T-cell (primary cell): ENCODE measurements around the gene PGAP3. TPM values are rescaled to one million over a fixed set of nuclear protein-coding genes. Genes with fewer than 3 reads are reported as not detected.

Experiments
- ATAC-seq, 4 experiments: fragments of 200-7000 bp in 3 of 4; fragments of 150-1000 bp in 1 of 4; cut with Tn5 transposase; replicated peaks in 1 of 4; 1 replicate in 3 of 4; 2 replicates in 1 of 4; pipeline ENCODE4 v1.10.0; 2021; ENCODE audit warnings: moderate library complexity in 3 of 4, mild to moderate bottlenecking in 2 of 4, moderate number of reproducible peaks in 1 of 4
- CTCF ChIA-PET, 2 donors: fragments of 300-600 bp; sonication (Branson Sonifier 250); formaldehyde crosslinking; loops; one replicate each; lab custom pipeline; 2022; ENCODE audit warnings: antibody characterized with exemption in 2 of 2; lab: Charles Lee
- POLR2A ChIA-PET, 2 donors: fragments of 300-600 bp; sonication (Branson Sonifier 250); formaldehyde crosslinking; loops; one replicate each; lab custom pipeline; 2022; ENCODE audit warnings: antibody characterized with exemption in 2 of 2; lab: Charles Lee
- DNase-seq, 35 experiments: peaks; one replicate each; pipeline versions ENCODE4 v3.0.0 to v3.0.0-alpha.2; 2013 to 2023
- H3K27ac ChIP-seq: one replicate; pipeline ENCODE4 v1.5.1; 2013; ENCODE audit warnings: low read length
- H3K27me3 ChIP-seq, 2 experiments: replicated peaks in 1 of 2; 1 replicate in 1 of 2; 2 replicates in 1 of 2; pipeline versions ENCODE4 v1.6.1 to v1.7.0; 2013; ENCODE audit warnings: low read length in 1 of 2, mixed read lengths in 1 of 2; ENCODE audit not compliant: control insufficient read depth in 2 of 2, insufficient read depth in 2 of 2; ENCODE audit errors: extremely low read depth in 1 of 2
- H3K36me3 ChIP-seq, 2 donors: 1 replicate in 1 of 2; 2 replicates in 1 of 2; pipeline versions ENCODE4 v1.6.1 to v1.7.0; 2013; ENCODE audit warnings: low read length in 1 of 2; ENCODE audit not compliant: control insufficient read depth in 2 of 2, insufficient read depth in 1 of 2; ENCODE audit errors: extremely low read depth in 1 of 2
- H3K4me1 ChIP-seq, 2 experiments: 1 replicate in 1 of 2; 2 replicates in 1 of 2; pipeline versions ENCODE4 v1.6.1 to v1.7.0; 2013; ENCODE audit warnings: low read length in 2 of 2, mixed read lengths in 1 of 2; ENCODE audit not compliant: insufficient read depth in 2 of 2, control insufficient read depth in 1 of 2; ENCODE audit errors: extremely low read depth in 1 of 2
- H3K4me3 ChIP-seq, 2 donors: 1 replicate in 1 of 2; 2 replicates in 1 of 2; pipeline versions ENCODE4 v1.5.1 to v1.7.0; 2013; ENCODE audit warnings: mild to moderate bottlenecking in 2 of 2, low read length in 1 of 2, moderate library complexity in 1 of 2; ENCODE audit not compliant: control insufficient read depth in 1 of 2; ENCODE audit errors: extremely low read depth in 1 of 2
- H3K9me3 ChIP-seq: 2 replicates; pipeline ENCODE4 v1.7.0; 2013
- H3K27ac Mint-ChIP-seq, 2 donors: one replicate each; pipeline ENCODE4 v1.8.0; 2020 to 2021; ENCODE audit warnings: mild to moderate bottlenecking in 2 of 2, mixed read lengths in 2 of 2
- H3K27me3 Mint-ChIP-seq, 2 donors: one replicate each; pipeline ENCODE4 v1.8.0; 2021 to 2022; ENCODE audit warnings: mixed read lengths in 2 of 2
- H3K36me3 Mint-ChIP-seq: one replicate; pipeline ENCODE4 v1.8.0; 2021; ENCODE audit warnings: mixed read lengths
- H3K4me1 Mint-ChIP-seq, 3 donors: one replicate each; pipeline ENCODE4 v1.8.0; 2020 to 2022; ENCODE audit warnings: mixed read lengths in 3 of 3, mild to moderate bottlenecking in 1 of 3
- H3K4me3 Mint-ChIP-seq, 3 donors: one replicate each; pipeline ENCODE4 v1.8.0; 2020 to 2022; ENCODE audit warnings: mild to moderate bottlenecking in 3 of 3, mixed read lengths in 3 of 3, moderate library complexity in 3 of 3
- H3K9me3 Mint-ChIP-seq, 3 donors: one replicate each; pipeline ENCODE4 v1.8.0; 2020 to 2022; ENCODE audit warnings: mixed read lengths in 3 of 3
- WGBS: methylation state at CpG from one replicate; pipeline ENCODE4 v1.1.5; 2013; ENCODE audit warnings: missing lambda C conversion rate; ENCODE audit not compliant: insufficient coverage; 5-methylcytosine and 5-hydroxymethylcytosine counted together
- total RNA-seq, 35 experiments: library from RNA in 6 of 35; stranded (reverse) in 6 of 35; fragments of 120-200 nt in 1 of 35; gene quantifications; one replicate each; pipeline versions ENCODE4 v1.2.1 to v1.2.4 and lab custom pipeline; 2013 to 2026

Gene PGAP3
- total RNA-seq, 5 donors from 2014 or later (not counting 1 experiment from before 2014, with no cell fraction given) = 27.9 to 34.3 (median 31.7) TPM

- Mint-ChIP-seq H3K27ac (peak overlapping the region; percentile 99), H3K36me3 (peaks cover 22% of the 10 kb centered on the region), H3K9me3 (no peaks in the 10 kb centered on the region), H3K4me1 (peaks cover 25 to 30% (median 27%) of the 10 kb centered on the region in 3 donors), H3K4me3 (peak overlapping the region; percentile 97 to 98 (median 97)), H3K27me3 (no peaks in the 10 kb centered on the region)
- Histone ChIP-seq H3K4me1 (peaks cover 15 to 16% of the 10 kb centered on the region in 2 experiments), H3K27ac (peak overlapping the region; percentile 89), H3K4me3 (peak overlapping the region; percentile 84 to 94), H3K36me3 (peaks cover 6 to 17% of the 10 kb centered on the region in 2 donors), H3K9me3 (no peaks in the 10 kb centered on the region), H3K27me3 (no peaks in the 10 kb centered on the region)
- 73% methylated on average over 1 of the region's 6 CpGs for WGBS
- ATAC-seq = no peak
- DNase-seq = no peak
- CTCF ChIA-PET = interaction anchor here in 1 of 2 donors (0.6 to 1.3 kb wide), 6 partner anchors 9 to 51 kb away, joined by 3 to 7 read pairs (median 3); partner anchors contain the start of gene MIEN1
- POLR2A ChIA-PET = interaction anchor here in 1 of 2 donors (1.2 to 1.3 kb wide), 2 partner anchors 12 to 41 kb away, joined by 3 to 4 read pairs; no protein-coding TSS in a partner anchor
These were observed 598 bp upstream of the PGAP3 start for GRCh38 chr17:39688475-39688835.

GRCh38 chr17:39687101-39687545, 734 bp downstream of the PGAP3 start:
- Mint-ChIP-seq H3K36me3 (peaks cover 28% of the 10 kb centered on the region), H3K27me3 (no peaks in the 10 kb centered on the region), H3K27ac (peak overlapping the region; percentile 99), H3K4me3 (peak overlapping the region; percentile 97 to 98 (median 97)), H3K4me1 (peaks cover 25 to 32% (median 30%) of the 10 kb centered on the region in 3 donors), H3K9me3 (no peaks in the 10 kb centered on the region)
- no peaks in the 10 kb centered on the region for H3K9me3 ChIP-seq
- no peaks in the 10 kb centered on the region for H3K27me3 ChIP-seq
- H3K4me1 ChIP-seq = peaks cover 15 to 16% of the 10 kb centered on the region in 2 experiments
- WGBS = 66% methylated on average over 6 of the region's 6 CpGs
- H3K27ac ChIP-seq = peak overlapping the region; percentile 89
- DNase-seq (no peak), ATAC-seq (no peak)
- ChIA-PET CTCF (interaction anchor here in 1 of 2 donors (1.8 kb wide), 1 partner anchor 65 kb away, joined by 5 read pairs; no protein-coding TSS in a partner anchor), POLR2A (interaction anchor here in 1 of 2 donors (0.6 kb wide), 1 partner anchor 833 kb away, joined by 3 read pairs; no protein-coding TSS in a partner anchor)
- H3K4me3 ChIP-seq = peak overlapping the region; percentile 84 to 94
- H3K36me3 ChIP-seq = peaks cover 11 to 21% of the 10 kb centered on the region in 2 donors

GRCh38 chr17:39684369-39685192, 3.3 kb downstream of the PGAP3 start:
- no peak for ATAC-seq
- H3K4me3 Mint-ChIP-seq = no peak overlapping the region
- Histone ChIP-seq H3K36me3 (peaks cover 11 to 29% of the 10 kb centered on the region in 2 donors), H3K4me3 (no peak overlapping the region), H3K9me3 (no peaks in the 10 kb centered on the region), H3K4me1 (peaks cover 25 to 36% of the 10 kb centered on the region in 2 experiments), H3K27ac (no peak overlapping the region), H3K27me3 (no peaks in the 10 kb centered on the region)
- H3K27ac Mint-ChIP-seq = no peak overlapping the region
- peaks cover 28% of the 10 kb centered on the region for H3K36me3 Mint-ChIP-seq
- 98% methylated on average over 6 of the region's 12 CpGs for WGBS
- DNase-seq = no peak
- ChIA-PET CTCF (interaction anchor here in 1 of 2 donors (0.6 kb wide), 1 partner anchor 50 kb away, joined by 3 read pairs; no protein-coding TSS in a partner anchor), POLR2A (interaction anchor here in 1 of 2 donors (0.7 kb wide), 1 partner anchor 371 kb away, joined by 3 read pairs; no protein-coding TSS in a partner anchor)
- peaks cover 41 to 49% (median 46%) of the 10 kb centered on the region in 3 donors for H3K4me1 Mint-ChIP-seq
- H3K27me3 Mint-ChIP-seq = no peaks in the 10 kb centered on the region
- no peaks in the 10 kb centered on the region for H3K9me3 Mint-ChIP-seq

DNA sequence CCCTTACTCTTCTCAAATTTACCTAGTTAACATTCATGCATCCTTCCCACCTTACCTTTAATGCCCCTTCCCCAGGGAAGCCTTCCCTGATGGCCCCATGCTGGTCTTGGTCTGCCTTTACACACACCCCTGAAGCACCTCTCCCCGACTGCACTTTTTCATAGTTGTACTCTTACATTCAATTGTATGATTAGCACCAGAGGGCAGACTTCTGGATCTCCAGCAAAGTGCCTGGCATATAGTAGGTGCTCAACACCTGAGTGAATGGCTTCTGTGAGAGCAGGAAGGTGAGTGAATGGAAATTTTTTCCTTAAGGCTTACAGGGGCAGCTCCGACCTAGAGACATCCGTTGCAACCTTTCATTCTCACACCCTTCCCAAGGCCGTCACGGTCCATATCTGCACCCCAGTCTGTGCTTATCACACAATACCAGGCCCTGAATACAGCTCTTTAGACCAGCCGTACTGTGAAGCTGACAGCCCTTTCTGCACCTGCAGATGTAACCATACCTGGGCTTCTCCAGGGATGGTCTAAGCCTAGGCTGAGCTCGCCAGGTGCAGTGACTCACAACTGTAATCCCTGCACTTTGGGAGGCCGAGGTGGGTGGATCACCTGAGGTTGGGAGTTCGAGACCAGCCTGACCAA, 4.4 kb downstream of the PGAP3 start:
- H3K4me3 ChIP-seq = no peak overlapping the region
- Mint-ChIP-seq H3K27ac (no peak overlapping the region), H3K4me3 (no peak overlapping the region), H3K9me3 (no peaks in the 10 kb centered on the region), H3K4me1 (peaks cover 46 to 53% (median 50%) of the 10 kb centered on the region in 3 donors), H3K27me3 (no peaks in the 10 kb centered on the region), H3K36me3 (peaks cover 28% of the 10 kb centered on the region)
- no peaks in the 10 kb centered on the region for H3K9me3 ChIP-seq
- ATAC-seq (no peak), DNase-seq (no peak)
- H3K4me1 ChIP-seq = peaks cover 21 to 41% of the 10 kb centered on the region in 2 experiments
- peaks cover 11 to 29% of the 10 kb centered on the region in 2 donors for H3K36me3 ChIP-seq
- no peak overlapping the region for H3K27ac ChIP-seq
- CTCF ChIA-PET = no interaction called here
- 98% methylated on average over 5 of the region's 9 CpGs for WGBS
- no peaks in the 10 kb centered on the region for H3K27me3 ChIP-seq
- POLR2A ChIA-PET = interaction anchor here in 1 of 2 donors (0.7 kb wide), 1 partner anchor 274 kb away, joined by 9 read pairs; no protein-coding TSS in a partner anchor

DNA sequence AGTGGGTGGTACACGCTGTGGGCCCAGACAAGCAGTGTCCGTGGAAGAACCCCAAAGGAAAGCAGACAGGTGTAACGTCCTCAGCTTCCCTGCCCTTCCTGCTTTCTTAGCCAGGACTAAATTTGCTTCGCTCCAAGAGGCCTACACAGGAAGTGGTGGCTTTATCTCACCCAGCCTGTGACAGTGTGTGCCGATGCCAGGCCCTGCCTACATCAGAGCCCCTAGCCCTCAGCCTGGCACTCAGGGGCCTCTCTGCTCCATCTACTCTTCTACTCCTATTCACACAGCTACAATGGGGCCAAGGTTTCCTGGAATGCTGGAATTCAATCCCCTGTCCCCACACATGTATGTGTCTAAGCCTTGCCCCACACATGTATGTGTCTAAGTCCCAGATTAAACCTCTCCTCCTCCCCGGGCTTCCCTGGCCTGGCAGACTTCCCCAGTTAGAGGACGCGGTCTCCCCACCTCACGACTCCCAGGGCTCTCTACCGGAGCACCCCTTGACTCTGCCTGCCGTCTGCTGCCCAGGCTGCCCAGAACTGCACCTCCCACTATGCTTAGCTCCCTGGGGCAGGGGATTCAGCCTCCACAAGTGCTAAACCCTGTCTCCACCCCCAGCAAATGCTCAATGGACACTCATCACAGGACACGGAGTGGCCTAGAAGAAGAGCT, 8.2 kb downstream of the PGAP3 start:
- ATAC-seq (peak; percentile 81 to 86 (median 85)), DNase-seq (peak in 34 of 35 experiments; percentile 22 to 73 (median 46))
- Mint-ChIP-seq H3K4me1 (peaks cover 53 to 66% (median 59%) of the 10 kb centered on the region in 3 donors), H3K4me3 (peak overlapping the region; percentile 15 to 60 (median 37)), H3K27ac (peak overlapping the region; percentile 97 to 98), H3K27me3 (no peaks in the 10 kb centered on the region), H3K36me3 (peaks cover 17% of the 10 kb centered on the region), H3K9me3 (no peaks in the 10 kb centered on the region)
- no peaks in the 10 kb centered on the region for H3K27me3 ChIP-seq
- 43% methylated on average over 11 of the region's 12 CpGs for WGBS
- peak overlapping the region; percentile 81 for H3K27ac ChIP-seq
- no peaks in the 10 kb centered on the region for H3K9me3 ChIP-seq
- peak overlapping the region in 1 of 2 donors; percentile 7 for H3K4me3 ChIP-seq
- ChIA-PET POLR2A (interaction anchor here in 1 of 2 donors (0.9 kb wide), 1 partner anchor 387 kb away, joined by 3 read pairs; no protein-coding TSS in a partner anchor), CTCF (interaction anchor here in 1 of 2 donors (1.0 kb wide), 2 partner anchors 8 to 44 kb away, joined by 3 read pairs; partner anchors contain the start of gene PGAP3)
- peaks cover 36 to 69% of the 10 kb centered on the region in 2 experiments for H3K4me1 ChIP-seq
- peaks cover 11 to 19% of the 10 kb centered on the region in 2 donors for H3K36me3 ChIP-seq
